HG03045 (cell line): ENCODE measurements around the gene RNF212.

ENCODE experiments used
- ATAC-seq: cut with Tn5 transposase; IDR thresholded peaks from one replicate; pipeline ENCODE4 v1.9.1; 2021; ENCODE audit warnings: mild to moderate bottlenecking, moderate library complexity; ENCODE audit not compliant: unreplicated experiment

RNF212 gene

GRCh38 chr4:1022051-1022738 is 91.2 kb downstream of the RNF212 start:
- no peak for ATAC-seq
